ENCODE data around the gene SEMA3F.
"Not testable (repeated sequence)": the region's sequence is repeated elsewhere in the genome, so short reads cannot be mapped to it uniquely, and the experiment has no call there.

The SEMA3F gene

DNA sequence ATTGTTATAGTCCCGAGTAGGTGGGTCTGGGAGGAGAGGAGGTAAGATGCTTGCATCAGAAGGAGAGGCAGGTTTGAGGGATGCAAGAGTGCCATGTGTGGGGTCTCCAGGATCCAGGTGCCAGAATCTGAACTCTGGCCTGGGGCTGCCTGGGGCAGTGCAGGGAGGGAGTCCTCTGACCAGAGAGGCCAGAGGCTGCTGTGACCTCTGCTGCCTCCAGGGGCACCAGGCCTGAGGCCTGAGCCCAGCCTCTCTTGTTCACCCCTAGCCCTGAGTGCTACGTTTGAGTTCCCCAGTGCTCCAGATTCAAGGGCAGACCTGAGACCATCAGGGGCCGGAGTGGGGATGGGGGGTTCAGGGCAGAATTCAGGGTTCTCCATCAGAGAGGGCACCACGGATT lies 57.4 kb downstream of the SEMA3F start:
- no peak for DNase-seq (ENCODE audit: low read depth)

DNA sequence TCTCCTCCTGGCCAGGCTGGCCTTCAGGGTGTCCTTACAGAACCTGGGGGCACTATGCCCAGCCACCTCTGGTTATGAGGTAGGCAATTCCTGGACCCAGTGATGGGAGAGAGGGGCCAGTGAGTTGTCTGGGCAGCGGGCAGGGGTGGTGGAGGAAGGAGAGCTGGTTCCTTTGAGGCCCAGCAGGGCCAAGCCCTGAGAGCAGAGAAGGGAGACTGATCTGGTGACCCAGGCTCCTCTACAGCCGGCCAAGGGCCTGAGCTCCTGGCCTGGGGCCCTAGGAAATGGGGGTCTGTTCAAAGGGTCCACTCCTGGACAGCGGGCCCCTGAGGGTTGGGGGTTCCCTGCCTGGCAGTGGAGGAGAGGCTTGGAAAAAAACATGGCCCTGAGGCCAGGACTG lies 57.8 kb downstream of the SEMA3F start:
- no peak for DNase-seq (ENCODE audit: low read depth)

DNA sequence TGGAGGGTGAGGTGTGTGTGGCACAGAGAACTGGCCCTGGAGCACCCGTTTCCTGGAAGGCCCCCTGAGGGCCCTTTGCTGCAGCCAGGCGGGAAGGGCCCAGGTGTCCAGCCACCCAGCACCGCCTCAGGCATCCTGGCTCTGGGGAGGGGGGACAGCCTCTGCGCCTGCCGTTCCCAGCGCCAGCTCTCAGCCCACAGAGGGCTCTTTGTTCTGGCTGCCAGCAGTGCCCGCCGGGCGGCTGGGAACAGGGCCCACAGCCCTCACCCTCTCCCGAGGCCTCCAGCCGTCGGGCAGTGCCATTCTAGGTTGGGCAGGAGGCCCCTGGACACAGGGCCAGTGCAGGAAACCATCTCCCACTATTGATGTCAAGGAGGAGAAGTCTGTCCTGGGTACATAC lies 58.2 kb downstream of the SEMA3F start:
- no peak for DNase-seq (ENCODE audit: low read depth)

DNA sequence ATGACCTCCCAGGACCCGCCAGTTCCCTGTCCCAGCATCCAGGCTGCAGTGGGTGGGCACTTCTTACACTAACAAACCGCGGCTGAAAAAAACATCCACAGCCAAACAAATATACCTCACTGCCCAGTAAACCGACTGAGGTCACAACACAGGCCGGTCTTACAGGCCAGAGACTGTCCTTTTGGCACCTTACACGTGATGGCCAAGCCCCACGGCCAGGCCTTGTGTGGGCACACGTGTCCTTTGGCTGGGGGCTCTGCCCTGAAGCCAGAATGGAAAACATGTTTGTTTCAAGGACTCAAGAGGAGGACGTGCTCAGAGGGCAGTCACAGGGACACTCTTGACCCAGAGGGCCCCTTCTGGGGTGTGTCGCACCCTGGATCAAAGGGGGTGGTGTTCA lies 59.7 kb downstream of the SEMA3F start:
- DNase-seq (ENCODE audit: low read depth): no peak

DNA sequence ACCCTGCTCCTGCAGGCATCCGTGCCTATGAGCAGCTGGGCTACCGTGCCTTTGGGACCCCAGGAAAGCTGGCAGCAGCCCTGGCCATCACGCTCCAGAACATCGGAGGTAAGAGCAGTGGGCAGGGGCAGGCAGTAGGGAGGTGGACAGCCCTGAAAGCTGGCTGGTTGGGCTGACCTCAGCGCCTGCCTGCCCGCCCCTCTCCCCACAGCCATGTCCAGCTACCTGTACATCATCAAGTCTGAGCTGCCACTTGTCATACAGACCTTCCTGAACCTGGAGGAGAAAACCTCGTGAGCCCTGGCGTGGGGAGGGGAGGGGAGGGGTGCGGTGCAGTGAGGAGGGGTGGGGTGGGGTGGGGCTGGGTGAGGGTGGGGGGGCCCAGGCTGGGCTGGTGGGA lies 60.4 kb downstream of the SEMA3F start:
- no peak for DNase-seq (ENCODE audit: low read depth)

DNA sequence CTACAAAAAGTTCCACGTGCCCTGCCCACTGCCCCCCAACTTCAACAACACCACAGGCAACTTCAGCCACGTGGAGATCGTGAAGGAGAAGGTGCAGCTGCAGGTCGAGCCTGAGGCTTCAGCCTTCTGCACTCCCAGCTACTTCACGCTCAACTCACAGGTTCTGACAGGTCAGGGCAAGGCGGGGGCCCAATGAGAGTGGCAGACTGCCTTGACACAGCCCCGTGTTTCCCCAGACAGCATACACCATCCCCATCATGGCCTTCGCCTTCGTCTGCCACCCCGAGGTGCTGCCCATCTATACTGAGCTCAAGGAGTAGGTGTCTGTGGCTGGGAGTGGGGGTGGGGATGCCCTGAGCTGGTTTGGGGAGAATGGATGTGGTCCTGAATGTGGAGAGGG lies 62.6 kb downstream of the SEMA3F start:
- DNase-seq (ENCODE audit: low read depth): no peak

DNA sequence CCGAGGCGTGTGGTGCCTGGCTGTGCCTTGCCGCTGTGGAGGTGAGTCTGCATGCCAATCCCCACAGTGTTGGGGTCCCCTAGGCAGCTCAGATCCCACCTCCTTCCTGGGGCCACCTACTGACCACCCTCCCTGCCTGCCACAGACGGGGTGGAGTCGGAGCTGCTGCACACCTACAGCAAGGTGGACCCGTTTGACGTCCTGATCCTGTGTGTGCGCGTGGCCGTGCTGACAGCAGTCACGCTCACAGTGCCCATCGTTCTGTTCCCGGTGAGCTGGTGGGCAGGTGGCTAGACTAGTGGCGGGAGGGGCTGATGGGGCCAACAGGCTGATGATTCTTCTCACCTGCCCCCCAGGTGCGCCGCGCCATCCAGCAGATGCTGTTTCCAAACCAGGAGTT lies 63.3 kb downstream of the SEMA3F start:
- no peak for DNase-seq (ENCODE audit: low read depth)

DNA sequence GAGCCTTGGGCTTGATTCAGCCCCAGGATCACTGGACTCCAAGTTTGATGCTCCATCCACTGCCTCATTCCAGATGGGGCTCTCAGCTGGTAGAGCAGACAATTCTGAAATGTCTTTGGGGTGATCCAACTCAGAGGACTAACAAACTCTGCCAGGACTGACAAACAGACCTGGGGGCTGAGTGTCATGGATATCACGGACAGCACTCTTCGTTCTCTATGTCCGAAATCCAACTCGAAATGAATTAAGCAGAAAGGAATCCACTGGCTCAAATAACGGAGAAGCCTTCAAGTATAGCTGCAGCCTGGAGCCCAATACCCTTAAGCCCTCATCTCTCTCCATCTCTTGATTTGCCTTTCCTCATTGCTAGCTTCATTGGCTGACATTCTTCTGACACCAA lies 64.2 kb downstream of the SEMA3F start:
- DNase-seq (ENCODE audit: low read depth): no peak

DNA sequence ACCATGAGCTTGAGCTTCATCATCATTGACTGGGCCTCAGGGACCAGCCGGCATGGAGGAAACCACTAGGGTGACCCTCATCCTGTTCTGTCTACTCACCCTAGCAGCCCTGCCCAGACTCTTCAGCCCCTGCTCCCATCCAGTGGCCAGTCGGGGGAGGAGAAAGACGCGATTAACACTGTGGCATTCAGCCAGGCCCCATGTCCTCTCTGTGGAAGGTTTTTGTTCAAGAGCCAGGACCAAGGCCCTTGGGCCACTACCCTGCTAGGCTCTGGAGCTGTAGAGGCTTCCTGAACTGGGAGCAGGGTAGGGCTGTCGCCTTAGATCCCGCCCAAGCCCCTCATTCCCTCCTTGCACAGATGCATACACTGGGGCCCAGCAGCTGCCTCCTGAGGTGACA lies 65.0 kb downstream of the SEMA3F start:
- no peak for DNase-seq (ENCODE audit: low read depth)

DNA sequence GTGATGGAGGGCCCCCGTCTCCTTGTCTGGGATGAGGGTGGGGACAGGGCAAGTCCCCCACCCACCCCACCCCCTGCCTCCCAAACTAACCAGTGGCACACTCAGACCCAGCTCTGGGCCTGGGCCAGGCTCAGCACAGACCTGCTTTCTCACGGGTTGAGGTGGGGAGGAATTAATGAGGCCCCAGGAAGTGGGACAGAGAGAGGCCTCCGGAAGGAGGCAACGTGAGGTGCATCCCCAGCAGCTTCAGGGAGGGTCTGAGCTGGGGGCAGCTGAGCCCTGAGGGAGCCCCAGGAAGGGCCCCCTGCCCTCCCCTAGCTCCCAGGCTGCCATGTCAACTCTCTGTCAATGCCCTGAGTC lies 65.9 kb downstream of the SEMA3F start:
- DNase-seq (ENCODE audit: low read depth): no peak

DNA sequence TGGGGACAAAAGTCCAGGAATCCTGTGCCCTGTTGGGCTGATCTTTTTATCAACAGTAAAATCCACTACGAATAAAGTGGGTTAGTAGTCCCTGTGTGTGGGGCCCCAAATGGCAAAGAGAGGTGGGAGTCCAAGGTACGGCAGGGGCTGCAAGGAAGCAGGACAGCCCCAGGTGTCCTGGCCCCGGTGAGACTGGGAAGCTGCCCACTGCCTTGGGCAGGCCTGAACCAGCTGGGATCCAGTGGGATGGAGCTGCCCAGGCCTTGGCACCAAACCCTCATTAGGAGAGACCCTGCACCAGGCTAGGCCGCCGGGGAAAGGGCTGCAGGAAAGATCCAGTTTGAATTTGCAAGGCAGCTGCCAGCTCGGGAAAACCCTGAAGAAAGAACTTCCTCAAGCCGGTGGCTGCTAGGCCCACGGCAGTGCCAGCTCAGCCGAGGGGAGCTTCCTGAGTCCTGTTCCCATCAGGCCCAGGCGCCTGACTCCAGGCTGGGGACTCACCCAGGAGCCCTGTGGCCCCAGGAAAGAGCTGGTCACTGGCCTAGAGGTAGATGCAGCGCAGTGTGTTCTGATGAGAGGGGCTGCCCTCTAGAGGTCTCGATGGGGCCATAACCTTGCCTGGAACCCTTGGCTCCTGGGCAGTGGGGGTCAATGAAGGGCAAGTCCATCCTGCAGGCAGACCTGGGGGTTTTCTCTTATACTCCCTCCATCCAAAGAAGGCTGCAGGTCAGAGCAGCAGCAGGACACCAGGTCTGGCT lies 66.5 kb downstream of the SEMA3F start:
- DNase-seq (ENCODE audit: low read depth): no peak

DNA sequence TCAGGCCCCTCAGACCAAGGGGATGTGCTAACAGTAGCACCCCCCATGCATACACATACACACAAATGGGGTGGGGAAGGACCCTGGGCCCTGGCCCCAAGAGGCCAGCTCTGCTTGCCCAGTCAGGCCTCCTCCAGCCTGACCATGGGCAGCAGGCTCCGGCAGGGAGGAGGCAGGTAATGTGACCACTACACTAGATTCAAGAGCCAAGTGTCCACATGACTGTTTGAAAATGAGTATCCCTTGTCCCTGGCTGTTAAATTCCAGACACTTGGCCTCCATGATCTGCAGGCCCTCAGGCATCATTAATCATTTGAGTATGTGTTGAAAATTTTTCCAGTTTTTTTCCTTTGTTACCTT lies 67.0 kb downstream of the SEMA3F start:
- no peak for DNase-seq (ENCODE audit: low read depth)

DNA sequence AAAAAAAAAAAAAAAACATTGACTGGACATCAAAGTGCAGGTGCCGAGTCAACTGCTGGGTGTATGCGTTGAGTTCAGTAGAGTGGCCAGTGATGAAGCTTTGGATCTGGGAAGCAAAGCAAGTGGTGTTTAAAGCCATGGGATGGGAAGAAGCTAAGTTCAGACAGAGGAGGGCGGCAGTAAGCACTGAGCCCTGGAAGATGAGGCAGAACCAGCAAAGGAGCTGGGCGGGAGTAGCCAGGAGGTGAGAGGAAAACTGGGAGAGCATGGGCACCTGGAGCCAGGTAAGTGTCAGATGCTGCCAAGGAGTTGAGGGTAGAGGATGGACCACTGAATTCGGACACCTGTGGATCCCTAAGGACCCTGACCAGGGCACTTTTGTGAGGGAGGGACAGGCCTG lies 69.5 kb downstream of the SEMA3F start:
- no peak for DNase-seq (ENCODE audit: low read depth)

DNA sequence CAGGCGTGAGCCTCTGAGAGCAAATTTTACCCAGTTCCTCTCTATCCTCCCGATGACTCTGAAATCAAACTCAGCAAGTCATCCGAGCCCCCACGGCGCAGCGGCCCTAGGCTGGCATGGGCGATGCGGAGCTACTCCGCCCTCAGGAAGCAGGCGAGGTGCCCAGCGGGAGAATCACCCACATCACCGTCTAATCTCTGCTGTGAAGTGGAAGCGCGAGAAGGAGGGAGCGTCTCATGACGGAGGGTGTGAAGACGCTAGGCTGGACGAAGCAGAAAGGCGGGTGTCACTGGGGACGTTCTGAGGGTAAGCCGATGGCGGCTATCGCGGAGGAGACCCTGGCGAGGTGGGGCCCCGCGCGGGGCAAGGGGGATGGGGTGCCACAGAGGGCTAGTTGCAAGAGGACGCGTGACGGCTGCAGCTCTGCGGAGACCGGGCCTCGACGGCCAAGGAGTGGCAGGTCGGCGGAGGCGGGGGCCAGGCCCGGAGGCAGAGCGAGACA lies 71.8 kb downstream of the SEMA3F start:
- DNase-seq (ENCODE audit: low read depth): no peak

DNA sequence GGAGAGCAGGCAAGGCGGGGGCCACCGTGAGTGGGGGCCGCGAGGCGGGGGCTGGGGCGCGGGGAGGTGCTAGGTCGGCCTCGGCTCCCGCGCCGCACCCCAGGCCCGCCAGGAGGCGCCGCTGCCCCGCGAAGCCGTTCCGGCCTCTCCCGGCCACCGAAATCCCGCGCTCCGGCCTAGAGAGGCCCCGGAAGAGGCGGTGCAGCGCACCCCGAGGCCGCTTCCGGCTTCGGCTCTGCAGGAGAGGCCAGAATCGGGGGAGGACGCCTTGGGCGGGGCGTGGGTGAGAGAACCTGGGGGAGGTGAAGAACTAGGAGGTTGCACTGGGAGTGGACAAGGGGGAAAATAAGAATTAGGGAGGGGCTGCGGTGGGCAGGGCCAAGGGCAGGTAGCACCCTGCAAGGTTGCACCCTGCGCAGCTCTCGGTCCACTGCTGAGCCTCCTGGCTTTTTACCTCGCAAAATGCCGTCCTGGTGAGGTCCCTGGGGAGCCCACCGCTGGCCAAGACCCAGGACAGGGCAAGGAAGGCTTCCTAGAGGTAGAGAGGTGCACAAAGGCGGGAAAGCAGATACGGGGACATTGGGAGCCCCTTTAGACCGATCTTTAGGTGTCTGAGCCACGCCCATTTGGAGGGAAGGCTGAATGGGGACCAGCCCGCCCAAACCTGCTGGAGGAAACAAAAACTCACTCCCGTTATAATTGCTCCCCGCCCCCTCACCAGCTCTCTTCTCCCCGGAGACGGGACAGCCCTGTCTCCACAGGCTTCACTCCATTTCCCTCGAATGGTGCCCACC lies 72.5 kb downstream of the SEMA3F start:
- DNase-seq (ENCODE audit: low read depth): peak; percentile 84

DNA sequence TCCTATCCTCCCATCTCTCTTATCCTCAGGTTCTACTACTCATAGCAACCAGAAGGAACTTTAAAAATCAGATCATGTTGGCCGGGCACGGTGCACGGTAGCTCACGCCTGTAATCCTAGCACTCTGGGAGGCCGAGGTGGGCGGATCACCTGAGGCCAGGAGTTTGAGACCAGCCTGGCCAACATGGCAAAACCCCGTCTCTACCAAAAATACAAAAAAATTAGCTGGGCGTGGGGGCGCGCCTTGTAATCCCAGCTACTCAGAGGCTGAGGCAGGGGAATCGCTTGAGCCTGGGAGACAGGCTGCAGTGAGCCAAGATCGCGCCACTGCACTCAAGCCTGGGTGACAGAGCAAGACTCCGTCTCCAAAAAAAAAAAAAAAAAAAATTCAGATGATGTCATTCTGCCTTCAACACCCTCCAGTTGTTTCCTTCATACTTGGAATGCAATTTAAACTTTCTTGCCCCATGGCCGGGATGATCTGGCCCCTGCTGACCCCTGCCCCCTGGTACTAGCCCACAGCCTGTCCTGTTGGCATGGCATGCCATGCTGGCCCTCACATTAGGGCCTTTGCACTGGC lies 73.2 kb downstream of the SEMA3F start:
- DNase-seq (ENCODE audit: low read depth): not testable (repeated sequence)

DNA sequence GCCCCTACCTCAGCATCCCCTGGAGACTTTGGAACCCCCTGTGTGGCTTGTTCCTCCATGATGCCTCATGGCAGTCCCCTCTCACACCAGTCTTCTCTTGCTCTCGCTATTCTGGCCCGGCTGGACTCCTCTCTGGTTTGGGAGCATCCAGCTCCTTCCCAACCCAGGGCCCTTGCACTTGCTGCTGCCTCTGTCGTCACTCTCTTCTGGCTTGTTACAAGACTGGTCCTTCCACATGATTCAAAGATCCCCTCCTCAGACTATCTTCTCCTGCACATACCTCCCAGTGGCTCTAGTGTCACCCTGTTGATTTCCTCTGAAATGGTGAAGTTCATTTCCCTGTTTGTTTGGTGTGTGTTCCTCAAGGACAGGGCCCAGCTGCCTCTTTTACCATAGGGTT lies 74.4 kb downstream of the SEMA3F start:
- DNase-seq (ENCODE audit: low read depth): no peak

DNA sequence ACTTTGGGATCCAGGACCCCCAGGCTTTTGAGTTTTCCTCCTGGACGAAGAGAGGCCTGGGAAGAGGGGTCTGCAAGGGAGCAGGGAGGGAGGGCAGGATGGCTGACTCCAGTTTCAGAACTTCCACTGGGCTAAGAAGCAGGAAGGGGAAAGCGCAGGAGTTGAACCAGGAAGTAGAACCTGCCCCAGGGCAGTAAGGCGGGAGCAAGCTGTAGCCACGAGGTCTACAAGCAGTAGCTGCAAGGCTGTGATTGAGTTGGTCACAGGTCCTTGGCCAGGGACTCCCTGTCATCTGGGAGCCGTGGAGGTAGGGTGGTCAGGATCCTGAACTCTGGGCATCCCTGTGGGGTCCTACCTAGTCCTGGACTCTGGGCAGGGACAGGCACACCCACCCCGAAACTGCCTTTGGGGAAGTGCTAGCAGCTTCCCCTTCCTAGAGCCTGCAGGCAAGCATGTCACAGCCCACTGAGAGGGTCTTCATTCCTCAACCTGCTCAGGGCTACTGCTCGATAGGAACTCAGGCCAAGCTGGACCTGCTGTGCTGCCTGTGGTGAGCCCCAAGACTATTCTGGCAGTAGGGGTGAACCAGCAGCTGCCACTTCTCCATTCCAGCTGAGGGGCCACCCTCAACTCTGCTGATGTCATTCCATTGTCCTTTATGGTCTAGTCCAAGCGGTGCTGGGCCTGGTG lies 75.1 kb downstream of the SEMA3F start:
- DNase-seq (ENCODE audit: low read depth): no peak

DNA sequence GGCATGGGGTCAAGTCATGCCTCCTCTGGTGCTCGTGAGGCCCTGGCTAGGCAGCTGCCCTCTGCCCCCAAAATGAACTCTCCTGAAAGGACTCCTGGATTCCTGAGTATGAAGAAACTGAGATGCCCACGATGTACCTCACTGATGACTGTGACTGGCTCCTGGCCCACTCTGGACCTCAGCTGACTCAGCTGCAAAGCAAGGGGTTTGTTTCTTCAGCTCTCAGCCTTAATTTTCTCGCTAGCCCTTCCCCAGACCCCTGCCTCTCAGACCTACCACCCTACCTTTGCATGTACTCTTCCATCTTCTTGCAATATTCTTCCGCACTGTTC lies 75.6 kb downstream of the SEMA3F start:
- no peak for DNase-seq (ENCODE audit: low read depth)

DNA sequence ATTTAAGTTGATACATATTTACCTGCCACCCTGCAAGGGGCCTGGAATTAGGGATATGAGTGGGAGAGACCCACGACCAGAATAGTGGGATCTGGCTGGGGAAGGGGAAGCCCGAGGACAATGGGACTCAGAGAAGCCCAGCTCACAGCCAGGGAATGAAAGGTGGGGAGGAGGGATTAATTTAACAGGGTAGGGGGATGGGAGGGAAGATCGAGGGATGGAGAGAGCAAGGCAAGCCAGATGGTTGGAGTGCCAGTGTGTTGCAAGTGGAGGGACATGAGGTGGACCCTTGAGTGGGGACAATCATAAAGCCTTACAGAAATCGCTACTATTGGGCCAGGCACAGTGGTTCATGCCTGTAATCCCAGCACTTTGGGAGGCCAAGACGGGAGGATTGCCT lies 76.5 kb downstream of the SEMA3F start:
- no peak for DNase-seq (ENCODE audit: low read depth)

DNA sequence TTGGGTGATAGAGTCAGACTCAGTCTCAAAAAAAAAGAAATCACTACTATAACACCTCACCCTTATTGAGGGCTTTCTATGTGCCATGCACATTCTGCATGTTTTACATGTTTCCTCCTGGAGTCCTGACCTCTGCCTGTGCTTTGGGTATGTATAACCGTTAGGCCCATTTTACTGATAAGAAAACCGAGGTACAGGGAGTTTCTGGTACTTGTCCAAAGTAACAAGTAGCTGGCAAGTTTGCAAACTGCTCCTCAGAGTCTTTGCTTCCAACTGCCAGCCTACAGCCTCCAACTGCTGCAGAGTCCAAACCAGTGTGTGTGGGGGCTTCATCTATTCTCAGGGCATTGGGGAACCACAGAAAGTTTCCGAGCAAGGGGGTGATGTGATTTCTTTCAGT lies 77.2 kb downstream of the SEMA3F start:
- DNase-seq (ENCODE audit: low read depth): no peak

DNA sequence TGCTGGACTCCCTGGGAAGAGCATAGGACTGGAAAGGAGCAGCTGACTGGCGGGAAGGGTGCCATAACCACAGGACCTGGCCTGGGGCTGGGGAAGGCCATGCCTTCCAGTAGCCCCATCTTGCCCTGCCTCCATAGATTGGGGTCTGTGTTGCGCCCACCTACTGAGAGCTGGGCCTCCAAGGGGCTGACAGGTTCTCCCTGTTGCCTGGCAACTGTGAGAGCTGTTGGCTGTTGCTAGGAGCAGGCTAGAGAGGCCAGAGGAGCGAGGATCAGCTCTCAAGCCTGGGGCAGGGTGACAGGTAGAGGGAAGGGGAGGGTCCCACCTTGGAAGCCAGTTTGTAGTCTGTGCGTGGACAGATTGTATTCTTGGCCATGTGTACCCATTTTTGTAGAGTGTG lies 78.1 kb downstream of the SEMA3F start:
- no peak for DNase-seq (ENCODE audit: low read depth)

Measured in stimulated activated CD8-positive, alpha-beta memory T cell treated with anti-CD3 and anti-CD28 coated beads, Interleukin-4, amount 100 ng/mL, for 24 hours (primary cell).